ENCODE data around the gene CCDC85A.
A peak's percentile ranks its signal among the peaks of the same experiment; 100 is the strongest.

The CCDC85A gene

GRCh38 chr2:56313500-56313921, 129.7 kb downstream of the CCDC85A start:
- DNase-seq, result peak; percentile 67 to 92

DNA sequence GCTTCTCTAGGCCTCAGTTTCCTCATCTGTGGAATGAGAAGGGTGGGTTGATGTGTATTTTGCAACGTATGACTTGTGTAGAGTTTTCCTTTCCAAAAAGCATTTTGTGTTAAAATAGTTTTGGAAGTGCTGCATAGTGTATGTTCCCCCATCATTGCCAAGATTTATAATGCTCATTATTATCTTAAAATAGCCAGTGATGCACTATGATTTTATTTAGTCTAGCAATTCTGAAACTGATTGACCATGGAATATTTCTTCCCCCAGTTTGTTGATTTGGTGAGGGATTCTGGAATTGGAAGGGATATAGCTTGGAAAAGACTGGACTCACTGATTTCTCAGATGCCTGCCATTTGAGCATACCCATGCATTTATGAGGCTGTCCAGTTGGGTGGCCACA, 130.6 kb downstream of the CCDC85A start:
- no peak for DNase-seq

GRCh38 chr2:56314796-56315195, 131.0 kb downstream of the CCDC85A start:
- DNase-seq, result peak; percentile 66 to 78

- DNase-seq, result peak in 1 of 2 experiments; percentile 38
Observed at GRCh38 chr2:56315376-56315775, 131.6 kb downstream of the CCDC85A start.

DNA sequence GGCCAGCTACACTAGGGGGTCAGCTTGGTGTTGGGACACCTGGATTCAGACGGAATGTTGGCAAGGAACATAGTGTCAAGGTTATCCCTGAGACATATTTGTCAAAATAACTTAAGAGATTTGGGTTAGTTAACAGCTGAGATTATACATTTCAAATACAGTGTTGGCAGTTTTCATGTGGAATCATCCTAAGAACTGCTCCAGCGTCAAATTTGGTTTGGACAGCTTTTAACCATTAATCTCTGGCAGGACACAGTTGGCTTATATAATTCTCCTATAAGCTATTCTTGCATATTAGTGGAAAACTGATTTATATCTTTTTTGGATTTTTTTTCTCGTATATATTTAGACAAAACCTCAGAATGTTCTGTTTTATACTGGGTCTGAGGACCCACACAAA, 132.2 kb downstream of the CCDC85A start:
- no peak for DNase-seq

GRCh38 chr2:56318147-56318546, 134.4 kb downstream of the CCDC85A start:
- no peak for DNase-seq

DNA sequence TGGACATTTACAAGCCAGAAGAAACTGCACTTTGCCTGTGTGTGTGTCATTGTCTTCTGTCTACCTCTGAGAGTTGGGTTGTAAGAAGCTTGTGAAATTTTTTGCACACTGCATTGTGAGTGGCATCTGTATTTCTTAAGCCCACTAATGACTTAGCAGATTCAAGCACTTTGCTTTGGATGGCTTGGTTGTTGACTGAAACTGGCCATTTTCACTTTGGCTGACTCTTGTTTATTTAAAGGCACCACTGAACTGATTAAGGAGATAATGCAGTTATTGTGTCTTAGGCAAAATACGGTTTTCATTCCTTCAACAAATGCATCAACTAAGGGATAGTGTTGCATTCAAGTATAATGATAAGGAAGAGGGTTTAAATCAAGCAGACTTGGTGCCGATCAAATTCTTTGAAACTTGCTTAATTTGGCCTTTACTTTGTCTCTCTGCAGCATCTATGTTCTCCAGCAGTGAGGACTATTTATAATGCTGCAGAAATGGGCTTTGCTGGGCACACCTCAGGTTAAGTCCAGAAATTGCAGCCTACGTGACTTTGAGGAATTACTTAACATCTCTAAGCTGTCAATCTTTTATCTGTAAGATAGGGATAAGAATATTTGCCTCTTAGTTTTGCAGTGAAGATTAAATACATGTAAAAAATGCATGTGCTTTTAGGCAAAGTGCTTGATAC, 142.0 kb downstream of the CCDC85A start:
- no peak for DNase-seq

DNA sequence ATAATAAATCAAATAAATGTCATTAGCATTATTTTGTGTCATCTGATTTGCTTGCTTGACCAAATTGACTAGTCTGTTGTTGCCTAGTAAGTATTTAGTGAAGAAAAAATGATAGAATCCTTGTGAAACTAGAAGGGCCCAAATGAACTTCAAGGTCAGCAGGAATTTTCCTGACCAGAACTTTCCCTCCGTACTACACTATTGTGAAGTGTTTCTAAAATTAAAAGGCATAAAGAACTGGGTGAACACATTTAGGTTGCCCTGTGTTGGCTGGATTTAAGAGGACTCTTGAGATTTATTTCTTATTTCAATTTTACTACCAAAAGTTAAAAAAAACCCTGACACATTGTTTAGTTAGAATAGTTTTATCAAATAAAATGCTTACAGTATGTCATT, 142.6 kb downstream of the CCDC85A start:
- no peak for DNase-seq

DNA sequence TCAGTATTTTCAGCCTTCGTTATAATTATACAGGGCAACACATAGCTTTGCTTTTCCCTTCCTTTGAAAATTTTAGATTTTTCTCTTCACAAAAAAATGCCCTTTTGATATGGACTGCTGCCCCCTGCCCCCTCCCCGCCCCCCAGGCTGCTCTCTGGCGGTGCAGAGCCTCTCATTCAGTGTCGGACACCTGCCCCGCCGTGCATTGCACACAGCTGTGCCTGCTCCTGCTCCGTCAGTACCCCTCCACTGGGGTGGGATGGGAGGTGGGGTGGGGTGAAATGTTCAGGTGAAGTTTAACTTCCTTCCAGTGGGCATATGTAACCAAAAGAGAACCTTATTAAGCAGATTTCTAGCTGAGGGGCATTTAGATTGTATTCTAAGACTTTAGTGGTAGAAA, 148.0 kb downstream of the CCDC85A start:
- no peak for DNase-seq

DNA sequence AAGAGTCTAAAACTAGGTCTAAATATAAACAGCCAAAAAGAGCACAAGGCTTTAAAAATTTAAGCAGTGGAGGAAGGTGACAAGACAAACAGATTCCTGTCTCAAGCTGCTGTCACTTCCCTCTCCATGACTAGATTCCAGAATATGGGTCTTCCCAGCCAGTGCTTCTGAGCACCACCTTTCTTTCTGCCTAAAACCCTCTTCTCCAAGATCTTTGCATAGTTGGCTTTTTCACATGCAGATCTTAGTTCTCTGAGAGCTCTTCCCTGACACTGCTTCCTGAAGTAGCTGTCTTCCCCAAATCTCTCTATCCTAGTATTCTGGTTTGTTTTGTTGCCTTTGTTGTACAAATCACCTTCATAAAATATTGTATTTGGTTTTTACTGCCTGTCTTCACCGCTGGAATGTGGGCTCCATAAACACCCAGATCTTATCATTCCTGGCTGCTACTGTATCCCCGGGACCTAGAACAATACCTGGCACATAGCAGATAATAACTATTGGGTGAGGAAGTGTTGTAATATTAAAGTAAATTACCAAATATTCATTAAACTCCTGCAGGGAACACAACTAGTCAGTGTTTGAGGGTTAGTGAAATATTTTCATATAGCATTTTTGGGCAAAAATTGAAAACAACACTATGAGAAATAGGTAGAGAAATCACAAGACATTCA, 150.2 kb downstream of the CCDC85A start:
- no peak for DNase-seq

DNA sequence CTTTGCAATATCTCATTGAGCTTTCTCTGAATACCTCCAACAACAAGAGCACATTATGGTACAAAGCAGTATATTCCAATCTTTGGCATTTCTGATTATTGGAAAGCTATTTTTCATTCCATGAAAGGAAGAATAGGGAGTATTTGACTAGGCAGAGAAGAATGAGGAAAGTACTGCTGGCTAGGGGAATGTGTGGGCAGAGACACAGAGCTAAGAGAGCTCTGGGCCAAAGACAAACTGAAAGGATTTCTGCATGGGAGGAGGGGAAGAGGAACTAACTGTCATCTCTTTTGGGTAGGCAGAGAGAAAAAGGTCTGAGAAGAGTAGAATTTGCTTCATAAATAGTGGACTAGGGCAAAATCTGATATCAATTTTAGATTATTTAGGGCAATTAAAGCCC, 150.8 kb downstream of the CCDC85A start:
- DNase-seq, result no peak

GRCh38 chr2:56335101-56335500, 151.3 kb downstream of the CCDC85A start:
- no peak for DNase-seq

DNA sequence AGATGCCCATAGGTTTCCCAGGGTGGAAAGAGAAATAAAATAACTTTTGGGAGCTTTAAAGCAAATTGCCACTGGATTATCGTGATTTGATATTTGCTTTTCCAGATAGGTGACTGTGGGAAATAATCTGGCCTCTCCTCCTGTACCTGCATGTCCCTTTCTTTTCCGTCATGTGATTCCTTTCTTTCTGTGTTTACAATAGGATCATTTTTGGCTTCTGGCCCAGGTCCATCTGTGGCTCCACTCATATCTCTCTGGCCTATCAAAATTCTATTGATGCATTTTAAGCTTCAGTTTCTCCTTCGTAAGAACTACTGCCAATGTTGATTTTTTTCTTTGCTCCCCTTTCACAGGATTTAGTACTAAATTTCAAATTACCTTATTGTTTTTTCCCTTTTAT, 153.6 kb downstream of the CCDC85A start:
- no peak for DNase-seq

- no peak for DNase-seq
Observed at GRCh38 chr2:56338232-56338631, 154.4 kb downstream of the CCDC85A start.

DNA sequence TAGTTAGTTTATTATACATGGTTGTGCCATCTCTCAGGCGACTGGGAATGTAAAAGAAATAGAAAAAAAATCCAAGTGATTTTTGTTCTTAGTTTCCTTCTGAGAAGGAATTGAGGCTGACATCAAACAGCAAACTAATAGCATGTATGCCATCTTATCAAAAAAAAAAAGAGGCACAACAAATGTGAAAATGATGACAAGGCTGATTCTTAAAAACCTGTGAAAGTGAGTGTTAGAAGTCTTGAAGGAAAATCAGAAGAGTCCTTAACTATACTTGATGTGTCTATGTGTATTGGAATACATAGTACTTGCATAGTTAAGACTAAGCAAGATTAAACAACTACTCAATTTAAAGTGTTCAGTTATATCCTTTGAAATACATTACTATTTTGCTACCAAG, 161.0 kb downstream of the CCDC85A start:
- DNase-seq, result no peak

DNA sequence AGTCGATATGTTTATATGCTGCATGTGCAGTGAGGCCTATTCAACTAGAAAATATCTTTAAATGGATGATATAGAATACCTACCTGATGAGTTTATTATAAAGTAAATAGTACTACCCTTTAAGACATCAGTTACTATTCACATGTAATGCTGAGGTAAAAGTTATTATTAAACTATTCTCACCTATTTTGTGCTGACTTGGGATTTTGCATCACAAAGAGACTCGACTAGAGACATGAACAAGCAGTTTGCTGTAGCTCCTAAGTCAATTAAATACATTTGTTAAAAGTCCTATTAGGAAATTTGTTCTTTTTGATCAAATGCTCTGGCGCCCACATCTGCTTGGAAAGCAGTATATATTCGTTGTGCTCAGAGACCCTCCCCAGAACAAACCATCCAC, 164.1 kb downstream of the CCDC85A start:
- DNase-seq, result no peak

DNA sequence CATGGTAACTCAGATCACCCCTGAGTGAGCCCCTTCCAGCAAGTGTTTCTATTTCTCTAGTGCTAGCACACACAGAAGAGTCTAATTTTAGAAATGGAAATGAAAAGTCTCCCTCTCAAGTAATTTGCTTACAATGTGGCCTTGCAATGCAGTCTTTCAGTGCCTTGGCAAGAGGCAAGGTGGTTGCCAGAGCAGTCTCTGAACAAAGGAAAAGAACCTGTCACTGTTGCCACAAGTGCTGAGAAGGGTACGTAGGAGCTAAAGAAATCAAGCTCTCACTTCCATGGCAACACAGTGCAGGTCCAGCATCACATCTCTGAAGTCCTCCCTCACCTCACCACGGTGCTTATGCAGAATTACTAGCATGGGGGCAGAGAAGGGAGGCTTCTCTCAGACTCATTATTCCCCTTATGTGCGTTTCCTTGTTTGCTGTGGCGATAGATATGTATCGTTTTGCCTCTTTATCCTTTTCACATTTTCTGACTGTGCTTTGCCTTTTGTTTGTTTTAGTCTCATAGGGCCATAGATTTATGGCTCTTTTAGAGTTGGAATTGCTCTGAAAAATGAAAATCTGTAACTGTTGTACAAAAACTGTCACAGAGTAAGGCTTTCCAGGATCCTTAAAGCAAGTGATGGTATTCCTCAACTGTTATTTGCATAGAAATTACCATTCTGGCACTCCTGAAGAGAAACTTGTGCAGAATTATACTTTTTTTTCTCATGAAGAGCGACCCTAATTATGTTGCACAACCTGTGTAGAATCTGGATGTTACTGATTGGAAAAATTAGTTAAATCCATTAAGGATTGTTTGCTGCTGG, 164.8 kb downstream of the CCDC85A start:
- no peak for DNase-seq

DNA sequence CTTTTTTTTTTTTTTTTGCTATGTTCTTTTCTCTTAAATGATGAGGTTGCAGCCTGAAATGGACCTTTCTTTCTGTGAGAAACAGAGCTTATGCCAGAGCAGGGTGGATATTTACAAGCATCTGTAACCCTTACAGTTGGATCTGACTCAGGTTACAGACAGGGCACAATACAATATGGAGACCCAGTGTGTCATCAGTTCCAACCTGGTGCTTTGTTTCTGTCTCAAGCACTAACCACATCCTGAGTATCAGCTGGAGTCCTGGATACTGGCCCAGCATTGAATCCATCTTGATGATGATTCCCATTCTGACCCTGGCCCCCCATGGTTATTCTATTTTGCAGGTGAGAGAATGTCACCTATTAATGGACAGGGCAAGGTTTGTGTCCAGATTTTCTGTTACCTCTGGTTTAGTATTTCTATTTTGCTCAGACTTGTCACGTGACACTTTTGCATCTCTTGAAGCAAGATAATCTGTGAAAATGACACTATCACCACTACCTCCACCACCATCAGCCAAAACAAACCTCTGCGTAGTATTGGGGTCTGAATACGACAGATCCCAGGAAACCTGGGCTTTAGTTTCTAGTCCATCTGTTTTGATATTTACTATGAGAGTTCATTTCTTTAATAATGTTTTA, 174.0 kb downstream of the CCDC85A start:
- DNase-seq, result peak; percentile 50 to 81

DNA sequence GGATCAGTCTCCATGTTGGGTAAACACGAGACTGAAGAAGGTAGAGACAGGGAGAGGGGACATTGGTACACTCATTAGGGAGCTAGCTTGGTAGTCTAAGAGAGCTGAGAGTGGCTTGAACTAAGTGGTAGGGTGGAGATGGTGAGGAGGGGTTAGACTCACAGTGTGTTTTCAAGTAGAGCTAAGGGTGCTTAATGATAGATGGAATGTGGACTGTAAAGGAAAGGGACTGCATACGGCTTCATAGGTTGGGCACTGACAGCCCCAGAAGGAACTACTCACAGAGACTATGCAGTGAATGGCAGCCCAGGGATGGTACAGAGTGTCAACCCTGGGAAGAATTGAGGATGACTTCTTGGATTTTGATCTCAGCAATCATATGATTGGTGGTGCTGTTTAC, 178.1 kb downstream of the CCDC85A start:
- no peak for DNase-seq

DNA sequence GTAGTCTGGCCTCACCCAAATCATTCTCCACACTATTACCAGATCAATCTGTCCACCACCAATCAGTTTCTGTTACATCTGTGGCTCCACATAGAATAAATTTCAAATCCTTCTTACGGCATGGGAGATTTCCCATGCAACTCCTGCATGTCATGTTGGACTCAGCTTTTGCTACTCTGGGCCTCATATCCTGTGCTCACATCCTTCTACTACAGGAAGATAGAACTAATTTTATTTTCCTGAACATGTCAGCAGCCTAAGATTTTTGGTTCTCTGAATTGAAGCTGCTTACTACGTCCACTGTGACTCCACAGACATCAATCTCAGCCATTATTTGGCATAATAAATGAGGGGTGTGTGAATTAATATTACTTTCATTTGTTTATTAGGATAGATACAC, 181.1 kb downstream of the CCDC85A start:
- no peak for DNase-seq

GRCh38 chr2:56369316-56369715, 185.5 kb downstream of the CCDC85A start:
- DNase-seq, result no peak

- DNase-seq, result no peak
Observed at GRCh38 chr2:56372071-56372656, 188.4 kb downstream of the CCDC85A start.

GRCh38 chr2:56375251-56375650, 191.5 kb downstream of the CCDC85A start:
- no peak for DNase-seq

All from NCI-H446 (cell line).